ENCODE results near the gene RBM22.

RBM22 gene

GRCh38 chr5:150647275-150648251 is 53.3 kb downstream of the RBM22 start:
- H3K4me3 ChIP-seq (ENCODE audit: low read depth, low read length): no peak overlapping the region
- TF ChIP-seq CTCF (IDR thresholded peaks at IDR 0.05; ENCODE audit: control insufficient read depth, extremely low read depth, insufficient read depth): no peak
- no peak for DNase-seq (ENCODE audit: low read depth)

- DNase-seq (ENCODE audit: low read depth): no peak
- TF ChIP-seq CTCF (IDR thresholded peaks at IDR 0.05; ENCODE audit: control insufficient read depth, extremely low read depth, insufficient read depth): no peak
- H3K4me3 ChIP-seq (ENCODE audit: low read depth, low read length): no peak overlapping the region
Measured at GRCh38 chr5:150645070-150645700, 55.7 kb downstream of the RBM22 start.

- TF ChIP-seq CTCF (IDR thresholded peaks at IDR 0.05; ENCODE audit: control insufficient read depth, extremely low read depth, insufficient read depth): no peak
- DNase-seq (ENCODE audit: low read depth): no peak
Measured at GRCh38 chr5:150644514-150644913, 56.3 kb downstream of the RBM22 start.

GRCh38 chr5:150644058-150644457 is 56.8 kb downstream of the RBM22 start:
- no peak for DNase-seq (ENCODE audit: low read depth)
- TF ChIP-seq CTCF (IDR thresholded peaks at IDR 0.05; ENCODE audit: control insufficient read depth, extremely low read depth, insufficient read depth): no peak
- no peak overlapping the region for H3K4me3 ChIP-seq (ENCODE audit: low read depth, low read length)

More at GRCh38 chr5:150644514-150644913, 56.3 kb downstream of the RBM22 start:
- no peak overlapping the region for H3K4me3 ChIP-seq (ENCODE audit: low read depth, low read length)

GRCh38 chr5:150642991-150643710 is 57.7 kb downstream of the RBM22 start:
- TF ChIP-seq CTCF (IDR thresholded peaks at IDR 0.05; ENCODE audit: control insufficient read depth, extremely low read depth, insufficient read depth): no peak
- no peak for DNase-seq (ENCODE audit: low read depth)
- no peak overlapping the region for H3K4me3 ChIP-seq (ENCODE audit: low read depth, low read length)

GRCh38 chr5:150642567-150642927 is 58.3 kb downstream of the RBM22 start:
- no peak for DNase-seq (ENCODE audit: low read depth)
- H3K4me3 ChIP-seq (ENCODE audit: low read depth, low read length): no peak overlapping the region
- no peak for TF ChIP-seq CTCF (IDR thresholded peaks at IDR 0.05; ENCODE audit: control insufficient read depth, extremely low read depth, insufficient read depth)

All from LNCaP clone FGC (cell line).